Measurements from ENCODE around the gene FBXL4.

FBXL4 gene

DNA sequence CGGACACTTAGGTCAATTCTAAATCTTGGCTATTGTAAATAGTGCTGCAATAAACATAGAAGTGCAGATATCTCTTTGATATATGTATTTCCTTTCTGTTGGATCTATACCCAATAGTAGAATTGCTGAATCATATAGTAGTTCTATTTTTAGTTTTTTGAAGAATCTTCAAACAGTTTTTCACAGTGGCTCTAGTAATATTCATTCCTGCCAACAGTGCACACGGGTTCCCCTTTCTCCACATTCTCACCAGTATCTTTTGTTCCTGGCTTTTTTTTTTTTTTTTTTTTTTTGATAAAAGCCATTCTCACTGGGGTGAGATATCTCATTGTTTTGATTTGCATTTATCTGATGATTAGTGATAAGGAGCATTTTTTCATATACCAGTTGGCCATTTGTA is 1.8 kb upstream of the FBXL4 start:
- CTCF ChIA-PET: interaction anchor here (1.0 kb wide), 1 partner anchor 170 kb away, joined by 3 read pairs; no protein-coding TSS in a partner anchor
- POLR2A ChIA-PET: no interaction called here
- no peak for DNase-seq (ENCODE audit: extremely low spot score)
- TF ChIP-seq, protein P1, sequence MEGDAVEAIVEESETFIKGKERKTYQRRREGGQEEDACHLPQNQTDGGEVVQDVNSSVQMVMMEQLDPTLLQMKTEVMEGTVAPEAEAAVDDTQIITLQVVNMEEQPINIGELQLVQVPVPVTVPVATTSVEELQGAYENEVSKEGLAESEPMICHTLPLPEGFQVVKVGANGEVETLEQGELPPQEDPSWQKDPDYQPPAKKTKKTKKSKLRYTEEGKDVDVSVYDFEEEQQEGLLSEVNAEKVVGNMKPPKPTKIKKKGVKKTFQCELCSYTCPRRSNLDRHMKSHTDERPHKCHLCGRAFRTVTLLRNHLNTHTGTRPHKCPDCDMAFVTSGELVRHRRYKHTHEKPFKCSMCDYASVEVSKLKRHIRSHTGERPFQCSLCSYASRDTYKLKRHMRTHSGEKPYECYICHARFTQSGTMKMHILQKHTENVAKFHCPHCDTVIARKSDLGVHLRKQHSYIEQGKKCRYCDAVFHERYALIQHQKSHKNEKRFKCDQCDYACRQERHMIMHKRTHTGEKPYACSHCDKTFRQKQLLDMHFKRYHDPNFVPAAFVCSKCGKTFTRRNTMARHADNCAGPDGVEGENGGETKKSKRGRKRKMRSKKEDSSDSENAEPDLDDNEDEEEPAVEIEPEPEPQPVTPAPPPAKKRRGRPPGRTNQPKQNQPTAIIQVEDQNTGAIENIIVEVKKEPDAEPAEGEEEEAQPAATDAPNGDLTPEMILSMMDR (IDR thresholded peaks at IDR 0.05; ENCODE audit: control extremely low read depth, extremely low read depth, low read depth, missing control alignments): no peak

DNA sequence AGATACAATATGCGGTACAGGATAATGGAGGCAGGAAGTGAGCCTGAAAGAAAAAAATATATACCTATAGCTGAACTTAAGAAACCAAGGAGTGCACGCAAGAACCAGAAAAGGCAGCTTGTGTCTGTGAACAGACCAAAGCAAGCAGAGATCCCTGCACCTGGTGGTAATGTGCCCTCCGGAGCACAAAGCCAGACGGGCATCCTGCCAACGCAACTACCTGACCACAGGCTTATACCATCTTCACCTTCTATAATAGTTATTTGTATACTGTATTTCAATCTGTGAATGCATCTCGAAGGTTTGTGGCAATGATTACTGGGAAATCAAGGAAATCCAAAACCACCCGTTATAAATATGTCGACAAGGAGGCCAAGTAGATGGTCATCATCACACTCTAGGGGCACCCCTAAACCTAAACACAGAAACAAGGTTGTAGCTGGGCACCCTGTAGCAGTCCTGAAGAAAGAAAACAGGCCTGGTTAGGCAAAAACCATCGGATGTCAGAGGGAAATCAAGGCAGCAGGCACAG is 801 bp downstream of the FBXL4 start:
- no peak for DNase-seq (ENCODE audit: extremely low spot score)
- POLR2A ChIA-PET: no interaction called here
- CTCF ChIA-PET: no interaction called here
- TF ChIP-seq, protein P1 (IDR thresholded peaks at IDR 0.05; ENCODE audit: control extremely low read depth, extremely low read depth, low read depth, missing control alignments): no peak

DNA sequence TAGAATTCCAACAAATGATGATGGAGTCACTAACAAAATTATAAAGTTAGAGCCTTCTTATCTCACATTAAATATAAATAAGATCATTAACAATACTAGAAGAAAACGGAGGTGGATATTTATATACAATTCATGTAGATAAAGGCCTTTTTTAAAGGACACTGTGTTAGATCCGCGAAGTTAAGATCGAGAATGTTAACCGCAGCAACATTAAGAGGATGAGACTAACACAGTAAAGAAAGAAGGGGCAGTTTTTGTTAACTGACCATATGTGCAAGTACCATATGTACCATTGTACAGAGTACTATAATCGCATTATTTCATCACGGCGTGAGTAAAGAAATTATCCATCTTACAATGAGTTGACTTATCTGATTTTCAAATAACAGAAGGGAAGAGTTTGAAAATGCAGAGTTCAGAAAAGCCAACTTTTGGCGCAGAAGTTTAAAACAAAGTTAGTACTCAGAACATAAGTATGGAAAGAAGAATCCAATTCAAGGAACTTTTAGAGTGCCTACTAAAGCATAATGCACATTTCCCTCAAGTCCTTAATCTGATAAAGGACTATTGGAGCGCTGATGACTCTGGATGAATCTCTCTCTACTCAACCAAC is 1.4 kb downstream of the FBXL4 start:
- TF ChIP-seq, protein P1 (IDR thresholded peaks at IDR 0.05; ENCODE audit: control extremely low read depth, extremely low read depth, low read depth, missing control alignments): no peak
- ChIA-PET CTCF (no interaction called here), POLR2A (no interaction called here)
- DNase-seq (ENCODE audit: extremely low spot score): no peak

DNA sequence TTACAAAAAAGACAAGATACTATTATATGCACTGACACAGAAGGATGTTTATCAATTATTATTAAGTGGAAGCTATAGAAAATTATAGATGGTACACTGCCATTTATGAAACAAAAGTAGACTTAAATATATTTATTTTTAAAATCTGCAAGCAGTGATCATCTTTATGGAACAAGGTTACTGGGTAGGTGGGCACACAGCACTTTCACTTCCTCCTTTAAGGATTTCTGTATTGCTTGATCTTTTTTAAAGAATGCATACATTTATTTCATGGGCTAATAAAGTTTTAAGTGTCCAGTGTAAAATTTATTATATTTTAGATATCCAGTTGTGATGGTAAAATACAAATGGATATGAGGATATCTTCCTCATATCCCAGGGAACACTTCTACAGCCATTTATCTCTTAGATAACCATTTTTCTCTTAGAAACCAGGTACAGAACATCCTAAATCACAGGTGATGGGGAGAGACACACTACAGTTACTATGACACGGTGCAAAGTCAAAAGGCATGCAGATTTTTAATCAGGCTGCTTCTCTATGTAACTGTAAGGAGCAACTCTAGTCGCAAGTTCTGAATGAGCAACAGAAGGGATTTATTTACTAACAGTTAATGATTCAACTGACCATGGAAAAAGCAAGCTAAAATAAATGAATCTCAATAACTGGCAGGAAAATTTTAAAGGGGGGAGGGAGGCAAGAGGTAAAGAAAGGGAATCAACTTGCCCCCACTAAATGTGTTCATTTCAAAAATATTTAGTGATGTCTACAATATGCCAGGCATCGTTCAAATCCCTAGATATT is 2.2 kb downstream of the FBXL4 start:
- TF ChIP-seq, protein P1 (IDR thresholded peaks at IDR 0.05; ENCODE audit: control extremely low read depth, extremely low read depth, low read depth, missing control alignments): no peak
- no peak for DNase-seq (ENCODE audit: extremely low spot score)
- POLR2A ChIA-PET: no interaction called here
- CTCF ChIA-PET: no interaction called here

DNA sequence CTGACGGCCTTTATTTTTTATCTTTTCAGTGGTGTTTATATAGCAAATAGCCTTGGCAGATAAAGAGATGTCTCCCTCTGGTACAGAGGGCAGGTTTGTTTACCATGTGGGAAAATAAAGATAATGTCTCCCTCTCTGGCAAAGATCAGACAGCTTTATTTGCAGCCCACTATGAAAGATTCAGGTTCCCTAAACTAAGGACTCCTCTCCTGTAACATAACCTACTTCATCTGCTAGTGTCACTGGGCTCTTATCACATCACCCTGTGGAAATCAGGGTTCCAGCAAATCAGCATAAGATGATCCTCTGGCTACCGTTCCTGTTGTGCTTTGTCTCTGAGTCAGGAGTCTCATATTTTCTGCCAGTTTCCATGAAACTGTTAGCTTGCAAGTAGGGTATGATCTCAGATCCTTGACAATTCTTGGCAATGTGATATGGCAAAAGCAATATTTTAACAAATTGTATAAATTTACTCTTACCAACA is 3.1 kb downstream of the FBXL4 start:
- DNase-seq (ENCODE audit: extremely low spot score): no peak
- TF ChIP-seq, protein P1 (IDR thresholded peaks at IDR 0.05; ENCODE audit: control extremely low read depth, extremely low read depth, low read depth, missing control alignments): no peak
- CTCF ChIA-PET: no interaction called here
- POLR2A ChIA-PET: no interaction called here

DNA sequence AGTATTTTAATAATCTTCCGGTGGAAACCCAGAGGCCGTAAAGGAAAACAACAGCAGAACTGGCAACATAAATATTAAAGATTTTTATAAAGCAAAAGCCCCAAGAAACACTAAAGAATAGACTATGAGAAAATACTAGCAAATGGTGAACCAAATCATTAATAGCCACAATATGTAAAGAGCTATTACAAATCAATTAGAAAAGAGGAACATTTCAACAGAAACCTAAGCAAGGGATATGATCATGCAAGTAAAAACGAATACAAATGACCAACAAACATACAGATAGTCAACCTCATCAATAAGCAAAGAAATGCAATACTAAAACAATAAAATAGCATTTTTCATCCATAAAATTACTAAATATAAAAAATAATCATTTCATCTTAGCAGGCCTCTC is 3.6 kb downstream of the FBXL4 start:
- ChIA-PET POLR2A (no interaction called here), CTCF (no interaction called here)
- TF ChIP-seq, protein P1 (IDR thresholded peaks at IDR 0.05; ENCODE audit: control extremely low read depth, extremely low read depth, low read depth, missing control alignments): no peak
- DNase-seq (ENCODE audit: extremely low spot score): no peak
